ENCODE data around the gene C16orf87. TPM values are rescaled to one million over a fixed set of nuclear protein-coding genes. Genes with fewer than 3 reads are reported as not detected.

The C16orf87 gene
- total RNA-seq, 1 experiment from 2014 or later: 10.2 TPM

DNA sequence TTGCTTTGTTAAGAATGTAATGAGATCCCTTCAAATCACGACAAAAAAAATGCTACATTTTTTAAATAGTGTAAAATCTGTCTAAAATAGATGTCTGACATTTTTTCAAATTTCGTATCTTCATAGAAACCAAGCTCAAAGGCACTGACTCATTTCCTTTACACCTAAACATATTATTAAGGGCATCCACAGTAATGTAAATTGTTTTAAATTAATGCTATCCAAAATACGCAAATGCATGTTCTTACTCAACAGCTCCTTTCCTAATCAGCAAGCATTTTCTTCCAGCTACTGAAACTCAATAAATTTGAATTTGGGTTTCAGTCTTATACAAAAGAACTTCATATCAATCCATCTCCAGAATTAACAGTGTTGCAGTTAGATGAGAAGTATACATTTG, 4.3 kb downstream of the C16orf87 start:
- Histone ChIP-seq H3K4me2 (ENCODE audit: low read length) (no peak overlapping the region), H3K9me3 (ENCODE audit: control insufficient read depth in 1 of 2, insufficient read depth in 1 of 2, low read depth in 1 of 2, low read length in 2 of 2) (no peaks in the 10 kb centered on the region), H3K27ac (ENCODE audit: low read depth, low read length) (no peak overlapping the region), H3K4me1 (ENCODE audit: control insufficient read depth in 1 of 2, insufficient read depth in 2 of 2, low read length in 2 of 2) (peaks cover 2 to 11% of the 10 kb centered on the region in 2 experiments; a peak in 3 of 4 replicates), H3K9ac (ENCODE audit: low read length) (no peak overlapping the region), H3K9me2 (ENCODE audit: insufficient read depth) (no peaks in the 10 kb centered on the region), H3K27me3 (ENCODE audit: insufficient read depth, low read length) (no peaks in the 10 kb centered on the region), H3K36me3 (ENCODE audit: control insufficient read depth in 1 of 2, insufficient read depth in 2 of 2, low read length in 2 of 2) (no peaks in the 10 kb centered on the region), H3K4me3 (replicated peaks in 1 of 2; ENCODE audit: low read depth in 1 of 2, low read length in 2 of 2) (no peak overlapping the region), H2AFZ (ENCODE audit: low read depth, low read length, poor library complexity, severe bottlenecking) (no peak overlapping the region), H3K79me2 (ENCODE audit: insufficient read depth, low read length) (peaks cover 79% of the 10 kb centered on the region), H4K20me1 (ENCODE audit: insufficient read depth) (peaks cover 4% of the 10 kb centered on the region; the same call in 1 of the 2 replicates)
- ATAC-seq (no peak), DNase-seq (ENCODE audit: low read depth, low spot score) (no peak)
- RAD21 ChIA-PET (ENCODE audit: low non-redundant PET in 1 of 2, low total read pairs in 2 of 2, uncharacterized antibody in 2 of 2, unreplicated experiment in 2 of 2): no interaction called here
- TF ChIP-seq EGR1 (IDR thresholded peaks at IDR 0.05; ENCODE audit: low read depth) (no peak), ZNF274 (IDR thresholded peaks at IDR 0.05; ENCODE audit: low read depth, low read length) (no peak), POLR2AphosphoS5 (IDR thresholded peaks at IDR 0.05; ENCODE audit: low read depth, low read length) (no peak), CBX3 (IDR thresholded peaks at IDR 0.05; ENCODE audit: low read depth) (no peak), MAX (IDR thresholded peaks at IDR 0.05) (no peak), FOSL1 (IDR thresholded peaks at IDR 0.05; ENCODE audit: low read depth) (no peak), ELF1 (IDR thresholded peaks at IDR 0.05; ENCODE audit: borderline replicate concordance, low read depth) (no peak), RAD21 (IDR thresholded peaks at IDR 0.05; ENCODE audit: low read depth) (no peak), SIN3A (IDR thresholded peaks at IDR 0.05; ENCODE audit: low read depth) (no peak), TCF7L2 (IDR thresholded peaks at IDR 0.05; ENCODE audit: borderline replicate concordance, extremely low read depth, insufficient read depth, insufficient read length) (no peak), JUND (IDR thresholded peaks at IDR 0.05) (no peak), POLR2A (IDR thresholded peaks at IDR 0.05; ENCODE audit: borderline replicate concordance, extremely low read depth, insufficient read depth, insufficient read length) (no peak), EZH2phosphoT487 (IDR thresholded peaks at IDR 0.05; ENCODE audit: borderline replicate concordance) (no peak)
- TF ChIP-seq, protein P1, sequence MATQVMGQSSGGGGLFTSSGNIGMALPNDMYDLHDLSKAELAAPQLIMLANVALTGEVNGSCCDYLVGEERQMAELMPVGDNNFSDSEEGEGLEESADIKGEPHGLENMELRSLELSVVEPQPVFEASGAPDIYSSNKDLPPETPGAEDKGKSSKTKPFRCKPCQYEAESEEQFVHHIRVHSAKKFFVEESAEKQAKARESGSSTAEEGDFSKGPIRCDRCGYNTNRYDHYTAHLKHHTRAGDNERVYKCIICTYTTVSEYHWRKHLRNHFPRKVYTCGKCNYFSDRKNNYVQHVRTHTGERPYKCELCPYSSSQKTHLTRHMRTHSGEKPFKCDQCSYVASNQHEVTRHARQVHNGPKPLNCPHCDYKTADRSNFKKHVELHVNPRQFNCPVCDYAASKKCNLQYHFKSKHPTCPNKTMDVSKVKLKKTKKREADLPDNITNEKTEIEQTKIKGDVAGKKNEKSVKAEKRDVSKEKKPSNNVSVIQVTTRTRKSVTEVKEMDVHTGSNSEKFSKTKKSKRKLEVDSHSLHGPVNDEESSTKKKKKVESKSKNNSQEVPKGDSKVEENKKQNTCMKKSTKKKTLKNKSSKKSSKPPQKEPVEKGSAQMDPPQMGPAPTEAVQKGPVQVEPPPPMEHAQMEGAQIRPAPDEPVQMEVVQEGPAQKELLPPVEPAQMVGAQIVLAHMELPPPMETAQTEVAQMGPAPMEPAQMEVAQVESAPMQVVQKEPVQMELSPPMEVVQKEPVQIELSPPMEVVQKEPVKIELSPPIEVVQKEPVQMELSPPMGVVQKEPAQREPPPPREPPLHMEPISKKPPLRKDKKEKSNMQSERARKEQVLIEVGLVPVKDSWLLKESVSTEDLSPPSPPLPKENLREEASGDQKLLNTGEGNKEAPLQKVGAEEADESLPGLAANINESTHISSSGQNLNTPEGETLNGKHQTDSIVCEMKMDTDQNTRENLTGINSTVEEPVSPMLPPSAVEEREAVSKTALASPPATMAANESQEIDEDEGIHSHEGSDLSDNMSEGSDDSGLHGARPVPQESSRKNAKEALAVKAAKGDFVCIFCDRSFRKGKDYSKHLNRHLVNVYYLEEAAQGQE (IDR thresholded peaks at IDR 0.05; ENCODE audit: low read depth): no peak
- BruUV-seq (replicated peaks): no TSS peak
- intact Hi-C loops (cut with micrococcal nuclease): no loop called here
- CTCF ChIA-PET: no interaction called here
- POLR2A ChIA-PET: no interaction called here

Measured in HCT116 (cell line).